NCI-H446 treated with DMSO at 0.1 percent for 48 hours (cell line): ENCODE results near the gene TAL1.

ENCODE experiments used
- DNase-seq: peaks from one replicate; lab custom pipeline; 2025; lab: John Stamatoyannopoulos, UW

Gene TAL1

DNA sequence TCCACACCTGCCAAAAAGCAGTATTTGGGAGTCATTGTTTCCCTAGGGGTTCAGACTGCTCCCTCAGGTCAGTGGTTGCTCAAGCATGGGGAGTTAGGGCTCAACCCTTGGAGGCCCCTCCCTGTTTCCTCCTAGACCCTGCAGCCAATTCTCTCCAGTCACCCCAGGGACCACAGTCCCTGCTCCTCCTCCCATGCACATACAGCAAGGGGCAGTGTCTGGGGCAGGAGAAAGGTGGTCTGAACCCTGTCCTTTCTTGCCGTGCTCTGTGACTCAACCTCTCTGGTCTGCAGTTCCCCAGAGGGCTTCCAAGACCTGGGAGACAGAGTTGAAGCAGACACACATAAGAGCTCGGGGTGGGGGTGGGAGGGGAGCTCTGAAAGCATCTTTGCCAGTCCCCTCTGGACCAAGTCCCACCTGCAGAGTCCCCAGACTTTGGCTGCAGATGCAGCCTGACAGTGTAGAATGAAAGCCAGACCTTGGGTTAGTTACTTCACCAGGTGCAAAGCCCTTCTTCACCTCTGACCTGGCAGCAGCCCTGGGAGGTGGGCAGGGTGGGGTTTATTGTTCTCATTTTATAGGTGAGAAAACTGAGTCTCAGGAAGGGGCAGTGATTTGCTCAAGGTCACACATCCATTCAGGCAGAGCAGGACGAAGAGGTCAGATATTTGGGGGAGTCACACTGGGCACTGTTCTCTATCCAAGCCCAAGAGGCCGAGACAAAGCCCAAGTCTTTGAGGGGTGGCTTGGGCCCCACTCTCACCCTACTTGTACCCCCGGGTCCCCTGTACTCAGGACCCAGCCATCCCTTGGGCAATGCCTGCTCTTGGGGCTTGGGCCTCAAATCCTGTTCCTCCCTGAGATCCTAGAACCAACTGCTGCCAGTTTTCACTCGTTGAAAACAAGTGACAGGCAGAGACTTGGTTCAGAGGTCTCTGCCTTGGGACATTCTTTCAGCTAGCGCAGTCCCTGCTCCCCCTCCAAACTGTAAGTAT is 42.9 kb downstream of the TAL1 start:
- no peak for DNase-seq

DNA sequence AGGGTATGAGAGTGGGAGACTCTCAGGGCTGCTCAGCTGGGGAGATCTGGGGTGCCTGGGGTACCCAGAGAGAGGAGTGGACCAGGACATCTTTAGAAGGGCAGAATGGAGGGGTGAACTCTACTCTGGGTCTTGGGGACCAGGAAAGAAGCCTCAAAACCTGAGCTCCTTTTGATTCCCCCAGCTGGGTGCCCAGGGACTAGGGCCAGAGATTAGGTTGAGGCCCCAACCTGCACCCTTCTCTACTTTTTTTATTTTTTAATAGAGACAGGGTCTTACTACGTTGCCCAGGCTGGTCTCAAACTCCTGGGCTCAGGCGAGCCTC is 44.1 kb downstream of the TAL1 start:
- no peak for DNase-seq

DNA sequence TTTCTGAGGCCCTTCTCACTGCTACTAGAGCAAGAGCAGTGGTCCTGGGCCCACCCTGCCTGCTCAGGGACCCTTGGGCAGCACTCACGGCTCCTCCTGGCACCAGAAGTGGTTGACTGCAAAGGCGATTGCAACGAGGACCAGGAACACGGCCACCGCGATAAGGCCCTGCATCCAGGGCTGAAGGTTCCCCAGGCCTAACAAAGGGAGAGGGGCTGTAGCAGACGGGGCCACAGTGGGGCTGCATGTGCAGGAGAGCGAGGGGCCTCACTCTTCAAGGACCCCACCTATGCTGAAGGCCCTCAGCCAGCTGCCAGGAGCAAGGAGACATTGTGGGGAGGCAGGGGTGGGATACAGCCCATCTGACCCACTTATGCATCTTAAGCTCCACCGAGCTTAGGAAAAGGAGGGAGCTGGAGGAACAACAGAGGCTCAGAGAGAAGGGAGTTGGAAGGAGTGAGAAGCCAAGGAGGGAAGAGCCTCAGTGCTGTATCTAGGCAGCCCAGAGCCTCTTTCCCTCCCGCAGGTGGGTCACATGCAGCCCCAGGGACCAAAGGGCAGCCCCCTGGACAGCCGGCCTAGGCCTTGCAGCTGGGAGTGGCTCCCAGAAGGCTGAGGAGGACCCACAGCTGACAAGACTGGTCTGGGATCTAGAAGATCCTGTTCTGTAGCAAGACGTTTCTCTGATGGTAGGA is 44.6 kb downstream of the TAL1 start:
- no peak for DNase-seq

DNA sequence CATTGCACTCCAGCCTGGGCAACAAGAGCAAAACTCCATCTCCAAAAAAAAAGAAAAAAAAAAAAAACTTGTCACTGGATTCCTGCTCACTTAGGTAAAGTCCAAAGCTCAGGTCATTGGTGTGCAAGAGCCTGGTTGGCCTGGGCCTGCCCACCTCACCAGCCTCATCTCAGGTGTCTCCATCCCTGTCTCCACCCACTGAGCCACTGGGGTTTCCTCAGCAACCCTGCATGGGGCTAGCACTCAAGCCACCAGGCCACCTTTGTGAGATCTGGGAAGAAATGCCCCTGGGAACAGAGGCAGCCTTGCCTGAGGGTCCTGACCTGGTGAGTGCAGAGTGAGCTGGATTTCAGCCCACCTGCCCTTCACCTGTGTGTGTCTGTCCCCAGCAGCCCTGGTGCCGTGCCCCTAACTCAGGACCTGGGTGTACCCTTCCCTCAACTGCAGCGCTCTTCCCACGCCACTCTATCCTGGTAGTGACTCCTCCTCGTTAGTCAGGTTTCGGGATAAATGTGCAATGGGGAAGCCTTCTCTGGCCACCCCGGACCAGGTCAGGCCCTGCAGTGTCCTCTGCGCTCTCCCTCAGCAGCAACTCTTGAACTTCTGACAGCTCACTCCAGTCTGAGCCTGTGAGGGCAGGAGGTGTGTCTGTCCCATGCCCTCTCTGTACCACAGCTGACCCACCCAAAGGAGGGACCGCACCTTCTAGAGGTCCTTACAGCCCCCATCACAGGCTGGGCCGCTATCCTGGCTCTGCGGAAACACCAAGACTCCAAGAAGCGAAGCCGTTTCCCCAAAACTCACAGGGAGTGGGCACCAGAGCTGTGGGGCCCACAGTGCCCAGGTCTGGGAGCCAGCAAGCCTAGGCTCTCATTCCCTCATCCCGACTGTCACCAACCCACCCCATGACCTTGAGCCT is 45.5 kb downstream of the TAL1 start:
- no peak for DNase-seq

DNA sequence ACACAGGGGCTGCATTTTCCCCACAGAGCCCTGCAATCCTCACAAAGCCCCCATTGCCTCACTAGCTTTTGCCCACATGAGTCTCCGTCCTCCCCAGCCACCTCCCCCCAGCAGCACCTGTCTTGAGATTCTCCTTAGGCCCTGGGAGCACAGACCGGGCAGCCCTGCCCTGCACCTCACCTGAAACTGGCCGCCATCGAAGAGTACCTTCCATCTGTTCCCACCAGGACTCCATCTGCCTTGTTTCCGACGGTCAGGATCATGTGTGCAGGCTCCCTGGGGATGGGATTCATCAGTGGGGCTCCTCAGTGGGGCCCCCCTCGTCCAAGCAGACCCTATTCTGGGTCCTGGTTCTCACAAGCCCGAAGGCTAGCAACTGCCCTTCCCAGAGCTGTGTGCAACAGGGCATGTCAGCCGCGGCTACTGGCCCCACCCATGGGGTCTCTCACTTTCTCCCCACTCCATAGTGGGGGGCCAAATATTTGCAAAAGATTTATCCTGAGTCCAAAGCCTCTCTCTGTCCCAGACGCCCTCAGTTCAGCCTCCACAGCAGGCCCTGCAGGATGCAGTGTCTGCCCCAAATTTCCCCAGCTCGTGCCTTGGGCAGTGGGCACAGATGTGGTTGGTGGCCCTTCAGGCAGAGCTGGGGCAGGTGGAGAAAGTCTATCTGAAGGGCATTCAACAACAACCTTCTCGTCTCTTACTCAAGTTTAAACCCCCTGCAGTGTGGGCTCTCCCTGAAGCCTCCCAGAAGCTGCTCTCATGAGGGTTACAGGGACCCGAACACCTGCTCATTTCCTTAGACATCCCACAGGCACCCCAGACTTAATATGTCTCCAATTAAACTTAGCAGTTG is 47.0 kb downstream of the TAL1 start:
- no peak for DNase-seq

DNA sequence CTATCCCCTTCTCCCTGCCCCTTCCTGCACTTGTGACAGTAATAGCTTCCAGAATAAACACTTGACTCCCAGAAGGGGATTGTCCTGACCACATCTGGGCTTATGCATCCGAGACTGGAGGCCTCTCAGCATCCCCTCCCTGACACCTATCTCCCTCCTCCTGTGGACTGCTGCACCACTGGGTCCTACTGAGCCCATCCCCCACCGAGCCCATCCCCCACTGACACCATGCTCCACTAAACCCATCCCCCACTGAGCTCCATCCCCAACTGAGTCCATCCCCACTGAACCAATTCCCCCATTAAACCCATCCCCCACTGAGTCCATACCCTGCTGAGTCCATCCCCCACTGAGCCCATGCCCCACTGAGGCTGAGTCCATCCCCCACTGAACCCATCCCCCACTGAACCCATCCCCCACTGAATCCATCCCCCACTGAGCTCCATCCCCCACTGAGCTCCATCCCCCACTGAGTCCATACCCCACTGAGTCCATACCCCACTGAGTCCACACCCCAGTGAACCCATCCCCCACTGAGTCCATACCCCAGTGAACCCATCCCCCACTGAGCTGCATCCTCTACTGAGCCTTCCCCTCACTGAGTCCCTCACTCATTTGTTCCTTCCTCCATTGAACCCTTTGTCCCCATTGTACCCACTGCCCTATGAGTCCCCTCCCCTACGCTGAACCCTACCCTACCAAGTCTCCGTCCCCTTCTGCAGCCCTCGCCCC is 47.8 kb downstream of the TAL1 start:
- DNase-seq, result no peak

DNA sequence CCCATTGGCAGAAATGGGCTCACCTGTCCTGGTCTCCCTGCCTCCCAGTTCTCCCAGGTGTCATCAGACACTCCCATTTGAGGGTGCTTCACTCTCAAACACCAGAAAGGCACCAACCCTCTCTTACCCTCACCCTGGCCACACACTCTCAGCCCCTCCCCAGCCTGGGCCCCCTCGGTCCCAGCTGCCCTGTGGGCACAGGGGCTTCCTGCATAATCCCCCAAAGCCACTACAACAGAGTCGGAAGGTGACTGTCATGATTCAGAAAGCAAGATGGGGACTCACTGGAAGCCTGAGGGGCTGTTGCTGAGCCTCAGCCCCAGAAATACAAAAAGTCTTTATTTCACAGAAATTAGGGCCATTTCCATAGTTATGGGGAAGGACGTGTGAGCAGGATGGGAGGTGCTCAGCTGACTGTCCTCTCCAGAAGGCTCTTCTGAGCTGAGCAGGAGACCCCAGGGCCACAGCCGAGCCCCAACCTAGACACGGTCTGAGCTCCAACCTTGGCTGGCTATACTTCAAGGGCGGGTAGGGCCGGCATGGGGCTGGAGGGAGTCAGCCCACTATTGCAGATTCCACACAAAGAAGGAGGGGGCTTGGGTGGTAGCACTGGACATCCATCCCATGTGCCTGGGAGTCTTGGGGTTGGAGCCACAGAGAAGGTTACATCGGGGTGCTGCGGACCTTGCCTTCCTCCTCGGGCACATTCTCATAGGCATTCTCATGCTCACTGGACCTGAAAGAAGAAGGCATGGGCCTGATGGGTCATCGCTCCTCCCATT is 48.5 kb downstream of the TAL1 start:
- DNase-seq, result no peak

DNA sequence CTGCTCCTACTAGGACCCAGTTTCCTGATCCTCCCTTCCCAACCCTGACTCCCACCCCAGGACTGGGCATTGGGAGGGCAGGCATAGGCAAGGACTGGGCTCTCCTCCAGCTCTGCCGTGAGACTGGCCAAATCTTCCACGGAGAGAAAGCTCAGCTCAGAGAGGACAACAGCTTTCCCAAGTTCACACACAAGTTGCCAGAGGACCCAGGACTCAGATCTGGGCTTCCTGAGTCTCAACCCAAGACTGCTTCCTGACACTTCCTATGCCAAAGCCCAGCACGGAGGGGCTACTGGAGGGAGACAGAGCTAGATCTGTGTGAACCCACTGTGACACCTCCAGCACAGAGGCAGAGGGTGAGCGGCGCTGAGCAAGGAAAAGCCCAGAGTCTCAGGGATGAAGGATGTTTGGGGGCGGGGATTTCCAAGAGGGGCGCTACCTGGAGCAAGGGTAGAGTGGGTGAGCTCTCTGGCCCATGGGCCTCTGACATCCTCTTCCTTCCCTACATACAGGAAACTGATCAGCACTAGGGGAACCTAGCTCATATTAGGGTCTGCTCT is 49.3 kb downstream of the TAL1 start:
- DNase-seq, result no peak

DNA sequence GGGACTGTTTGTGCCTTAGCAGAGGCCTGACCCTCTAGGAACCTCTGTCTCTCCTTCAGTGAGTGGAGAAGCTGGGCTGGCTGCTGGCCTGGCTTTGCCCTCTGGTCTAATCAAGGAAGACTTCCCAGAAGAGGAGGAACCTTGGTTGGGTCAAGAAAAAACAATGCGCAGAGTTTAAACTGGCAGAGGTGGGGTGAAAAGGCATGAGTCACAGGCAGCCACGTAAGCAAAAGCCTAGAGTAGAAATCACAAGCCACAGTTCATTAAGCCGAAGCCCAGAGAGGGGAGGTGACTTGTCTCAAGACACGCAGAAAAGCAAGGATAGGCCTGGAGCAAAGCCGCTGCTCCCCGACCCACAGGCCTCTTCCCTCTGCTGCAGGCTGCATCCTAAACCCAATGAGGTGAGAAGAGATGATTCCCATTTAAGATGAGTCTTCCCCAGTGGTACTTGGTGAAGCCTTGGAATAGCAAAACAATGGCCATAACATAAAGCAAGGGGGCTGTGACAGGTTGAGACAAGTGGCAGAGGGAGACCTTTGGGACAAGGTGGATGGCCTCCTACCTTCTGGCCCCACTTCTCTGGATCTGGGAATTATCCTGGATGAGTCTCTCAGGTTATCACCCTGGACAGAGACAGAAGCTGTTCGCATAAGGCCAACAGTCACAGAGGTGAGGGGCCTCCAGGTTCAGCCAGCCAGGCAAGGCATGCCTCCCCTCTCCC is 49.9 kb downstream of the TAL1 start:
- DNase-seq, result no peak

DNA sequence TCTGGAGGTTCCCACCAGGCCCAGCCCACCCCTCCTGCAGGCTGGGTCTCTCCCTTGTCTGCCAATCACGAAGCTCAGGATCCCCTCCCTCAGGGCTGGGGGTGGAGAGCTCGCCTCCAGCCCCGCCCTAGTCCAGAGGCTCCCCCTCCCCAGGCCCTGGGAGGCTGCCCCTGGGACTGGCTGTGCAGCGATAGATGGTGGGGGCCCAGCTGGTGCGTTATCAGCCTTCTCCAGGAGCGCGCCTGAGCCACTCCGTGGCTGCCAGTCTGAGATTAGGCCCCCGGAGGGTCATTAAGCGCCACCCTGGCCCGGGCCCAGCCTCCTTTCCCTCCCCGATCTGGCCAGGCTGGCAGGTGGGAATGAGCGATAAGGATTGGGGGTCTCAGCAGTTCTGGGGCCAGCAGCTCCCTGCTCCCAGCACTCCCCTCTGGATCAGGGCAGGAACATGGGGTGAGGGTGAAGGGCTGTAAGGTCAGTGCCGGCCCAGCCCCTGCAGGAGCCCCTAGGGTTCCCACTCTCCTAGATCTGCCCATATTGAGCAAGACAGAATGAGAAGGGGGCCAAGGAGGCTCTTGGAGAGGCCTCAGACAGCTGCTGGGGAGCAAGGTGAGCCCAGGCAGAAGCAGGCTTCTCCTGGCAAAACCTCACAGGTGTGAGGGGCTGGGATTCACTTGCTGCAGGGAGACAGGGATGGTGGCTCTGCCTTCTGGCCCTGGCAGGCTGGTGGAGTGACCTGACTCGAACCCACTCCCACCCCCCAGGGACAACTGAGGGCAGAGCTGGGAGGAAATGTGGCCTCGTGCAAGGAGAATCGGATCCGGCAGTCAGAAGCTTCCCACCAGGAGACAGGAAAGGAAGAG is 50.7 kb downstream of the TAL1 start:
- DNase-seq, result no peak

DNA sequence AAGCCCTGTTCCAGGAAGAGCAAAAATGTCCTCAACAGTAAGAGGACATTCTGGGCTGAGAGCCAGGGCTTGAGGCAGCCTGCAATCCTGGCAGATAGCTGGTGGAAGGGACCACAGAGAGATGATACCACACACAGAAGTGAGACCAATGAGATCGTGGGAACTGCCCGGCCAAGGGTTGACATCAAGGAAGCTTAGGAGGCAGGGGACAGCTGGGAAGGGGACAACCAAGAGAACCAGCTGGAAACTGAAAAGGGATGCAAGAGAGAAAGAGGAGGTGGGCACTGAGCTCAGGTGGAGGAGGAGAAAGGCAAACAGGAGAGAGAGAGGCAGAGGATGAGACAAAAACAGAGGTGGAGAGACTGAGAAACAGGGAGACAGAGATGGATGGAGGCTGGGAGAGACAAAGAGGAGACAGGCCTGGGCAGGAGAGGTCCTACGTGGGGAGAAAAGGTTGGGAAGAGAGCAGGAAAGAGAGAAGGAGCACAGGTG is 51.4 kb downstream of the TAL1 start:
- DNase-seq, result no peak

DNA sequence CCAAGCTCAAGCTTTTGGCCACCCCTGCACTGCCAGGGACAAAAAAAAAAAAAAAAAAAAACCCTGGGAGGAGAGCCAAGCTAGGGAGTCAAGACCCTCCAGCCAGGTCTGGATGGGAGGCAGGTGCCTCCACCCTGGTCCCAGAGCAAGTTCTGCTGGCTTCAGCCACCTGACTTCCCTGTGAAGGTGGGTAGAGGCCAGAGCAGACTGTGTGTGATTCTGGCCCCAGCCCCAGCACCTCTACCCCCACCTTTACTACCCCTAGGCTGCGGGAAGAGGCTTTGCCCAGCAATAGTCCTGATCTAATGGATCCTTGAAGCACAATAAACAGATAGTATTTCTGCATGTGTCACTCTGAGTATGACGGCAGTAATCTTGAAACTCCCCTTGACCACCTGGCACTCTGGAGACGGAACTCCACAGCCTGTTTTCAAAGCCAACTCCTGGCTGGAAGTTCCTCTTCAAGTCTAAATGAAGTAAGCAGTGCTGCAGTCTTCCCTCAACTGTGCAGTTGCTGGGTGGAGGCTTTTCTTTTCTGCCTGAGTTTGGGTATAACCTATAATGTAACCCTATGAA is 51.9 kb downstream of the TAL1 start:
- no peak for DNase-seq

DNA sequence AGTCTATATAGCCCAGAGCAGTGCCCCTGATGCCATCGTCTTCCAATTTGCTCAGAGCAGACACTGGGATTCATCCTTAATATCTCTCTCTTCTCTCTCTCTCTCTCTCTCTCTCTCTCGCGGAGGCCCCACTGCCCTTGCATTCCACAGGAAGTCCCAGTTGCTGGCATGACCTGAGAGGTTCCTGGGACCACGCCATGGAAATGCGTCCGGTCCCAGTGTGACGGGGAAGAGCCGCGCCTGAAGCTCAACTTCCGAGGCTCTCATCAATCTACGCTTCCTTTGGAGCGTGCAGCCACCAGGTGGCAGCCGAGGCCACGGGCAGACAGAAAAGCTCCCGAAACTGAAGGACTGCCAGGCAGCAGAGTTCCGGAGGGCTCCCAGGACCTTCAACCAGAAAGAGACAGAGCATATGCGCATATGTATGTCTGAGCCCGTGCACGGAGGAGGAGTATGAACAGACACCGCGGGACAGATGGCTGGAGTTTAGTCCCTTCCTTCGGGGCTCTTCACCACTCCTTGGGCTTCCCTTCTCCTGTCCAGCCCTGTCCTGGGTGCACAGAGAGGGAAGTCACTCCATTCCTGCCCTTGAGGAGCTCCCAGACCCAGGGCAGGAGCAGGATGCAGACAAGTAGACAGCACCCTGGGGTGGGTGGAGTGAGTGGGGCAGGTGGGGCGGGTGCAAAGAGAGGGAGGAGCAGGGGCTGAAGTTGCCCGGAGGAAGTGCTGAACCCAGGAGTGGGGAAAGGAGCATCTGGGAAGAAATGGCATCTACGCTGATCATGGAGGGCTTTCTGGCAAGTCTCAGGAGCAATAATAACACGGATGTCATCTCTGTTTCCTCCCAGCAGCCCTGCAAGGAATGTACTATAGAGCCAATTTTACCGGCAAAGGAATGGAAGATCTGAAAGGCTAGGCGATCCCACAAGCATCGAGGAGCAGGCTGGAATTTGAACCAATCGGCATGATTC is 52.7 kb downstream of the TAL1 start:
- DNase-seq, result peak; percentile 88

DNA sequence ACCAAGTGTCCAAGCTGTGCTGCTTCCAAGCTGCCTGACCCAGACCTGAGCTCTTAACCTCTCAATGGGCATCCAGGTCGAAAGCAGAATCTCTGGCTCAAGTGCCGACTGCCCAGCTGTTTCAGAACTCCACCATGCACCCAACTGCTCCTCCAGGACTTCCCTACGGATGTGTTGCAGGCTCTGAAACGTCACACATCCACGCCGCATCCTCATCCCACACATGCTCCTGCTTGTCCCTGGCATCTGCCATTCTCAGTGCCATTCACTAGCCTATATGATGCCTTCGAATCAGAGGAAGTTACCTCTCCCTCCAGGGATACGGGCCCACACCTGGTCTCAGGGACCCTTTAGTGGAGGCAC is 53.4 kb downstream of the TAL1 start:
- no peak for DNase-seq

DNA sequence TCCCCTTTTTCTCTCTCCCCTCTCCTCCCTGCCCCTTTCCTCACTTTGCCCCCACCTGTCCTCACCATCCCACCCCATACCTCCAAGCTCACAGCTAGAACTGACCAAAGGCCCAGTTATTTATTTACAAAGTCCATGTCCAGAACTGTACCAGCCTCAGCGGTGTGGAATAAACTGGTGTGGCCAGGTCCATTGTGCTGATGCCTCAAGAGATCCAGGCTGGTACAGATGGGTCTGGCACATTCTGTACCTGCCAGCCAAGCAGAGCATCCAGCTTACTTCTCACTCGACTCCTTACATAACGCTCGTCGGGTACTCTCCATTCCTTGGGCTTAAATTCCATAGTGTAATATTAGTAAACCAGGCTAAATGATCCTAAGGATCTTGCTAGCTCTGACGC is 54.0 kb downstream of the TAL1 start:
- DNase-seq, result no peak

DNA sequence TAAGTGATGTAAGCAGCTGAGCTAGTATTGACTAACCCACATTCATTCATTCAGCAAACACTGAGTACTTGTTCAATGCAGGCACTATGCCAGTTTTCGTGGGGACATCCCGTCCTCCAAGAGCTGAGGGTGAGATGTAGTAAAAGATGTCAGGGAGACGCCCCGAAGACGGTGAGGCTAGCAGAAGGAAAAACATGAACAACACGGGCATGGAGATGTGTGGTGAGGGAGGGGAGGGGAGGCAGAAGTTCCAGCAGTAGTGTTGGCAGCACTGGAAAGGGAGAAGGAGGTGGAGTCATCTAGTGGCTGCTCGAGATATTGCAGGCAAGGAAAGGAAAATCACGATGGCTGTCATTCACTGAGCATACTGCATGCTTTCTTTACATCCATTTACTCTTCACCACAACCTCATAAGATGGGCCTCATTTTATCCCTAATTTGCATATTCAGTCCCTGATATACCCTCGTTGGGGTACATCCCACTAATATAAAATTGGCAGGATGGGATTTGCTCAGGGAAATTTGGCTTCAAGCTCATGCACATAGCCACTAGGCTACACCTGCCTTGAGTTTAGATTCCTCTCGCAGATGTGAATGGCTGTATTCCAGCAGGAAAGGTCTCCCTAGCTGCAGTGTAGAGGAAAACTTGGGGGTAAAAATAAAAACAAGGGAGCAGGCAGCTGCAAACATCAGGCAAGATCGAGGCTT is 56.6 kb downstream of the TAL1 start:
- DNase-seq, result peak; percentile 5
